Activated B cell treated with CpG ODN at 0.5 μM for 24 hours (primary cell): ENCODE measurements around the gene RNF31. TPM values are rescaled to one million over a fixed set of nuclear protein-coding genes. Genes with fewer than 3 reads are reported as not detected.

Experiments used
- ATAC-seq: fragments of 200-7000 bp; cut with Tn5 transposase; one replicate; pipeline ENCODE4 v1.10.0; 2021; ENCODE audit warnings: low read depth, mild to moderate bottlenecking, moderate library complexity
- CTCF ChIA-PET: fragments of 350-600 bp; sonication (Branson Sonifier 250); formaldehyde crosslinking; loops from one replicate; lab custom pipeline; 2021; ENCODE audit warnings: antibody characterized with exemption; lab: Charles Lee
- POLR2A ChIA-PET: fragments of 350-600 bp; sonication (Branson Sonifier 250); formaldehyde crosslinking; loops from one replicate; lab custom pipeline; 2021; ENCODE audit warnings: antibody characterized with exemption; lab: Charles Lee
- DNase-seq: peaks from one replicate; pipeline ENCODE4 v3.0.0; 2022
- H3K27ac Mint-ChIP-seq: one replicate; pipeline ENCODE4 v1.8.0; 2020; ENCODE audit warnings: mixed read lengths
- H3K27me3 Mint-ChIP-seq: one replicate; pipeline ENCODE4 v1.8.0; 2021; ENCODE audit warnings: mixed read lengths
- H3K36me3 Mint-ChIP-seq: one replicate; pipeline ENCODE4 v1.8.0; 2021; ENCODE audit warnings: low read depth, mixed read lengths
- H3K4me1 Mint-ChIP-seq: one replicate; pipeline ENCODE4 v1.8.0; 2021; ENCODE audit warnings: mixed read lengths
- H3K4me3 Mint-ChIP-seq: one replicate; pipeline ENCODE4 v1.8.0; 2020; ENCODE audit warnings: mild to moderate bottlenecking, mixed read lengths
- H3K9me3 Mint-ChIP-seq: one replicate; pipeline ENCODE4 v1.8.0; 2020; ENCODE audit warnings: mixed read lengths
- CTCF ChIP-seq: fragments of 200-600 bp; IDR thresholded peaks from one replicate; pipeline ENCODE4 v1.8.0; 2022; ENCODE audit warnings: antibody characterized with exemption, mild to moderate bottlenecking
- intact Hi-C: fragments of 100-400 bp; cut with micrococcal nuclease; formaldehyde crosslinking; loops from one replicate; pipeline ENCODE4 v1.15.1; 2024
- total RNA-seq: library from RNA; stranded (reverse); gene quantifications from 2 replicates; pipeline ENCODE4 v1.2.3, GENCODE V29; 2022

The RNF31 gene
- total RNA-seq, 1 donor from 2014 or later, result 99.8 TPM

GRCh38 chr14:24194873-24195185 lies 47.5 kb downstream of the RNF31 start:
- no peak for ATAC-seq
- Mint-ChIP-seq H3K36me3 (peaks cover 47% of the 10 kb centered on the region), H3K4me1 (peaks cover 48% of the 10 kb centered on the region), H3K27ac (peak overlapping the region; percentile 97), H3K9me3 (no peaks in the 10 kb centered on the region), H3K27me3 (no peaks in the 10 kb centered on the region), H3K4me3 (peak overlapping the region; percentile 96)
- no peak for TF ChIP-seq CTCF
- CTCF ChIA-PET, result interaction anchor here (1.5 to 1.9 kb wide), 2 partner anchors 34 to 237 kb away, joined by 5 to 7 read pairs; partner anchors contain the start of gene IRF9
- DNase-seq, result no peak
- intact Hi-C loops, result loop anchor here (1.0 to 5.0 kb wide), 6 partner anchors 18 to 237 kb away; partner anchors contain the start of genes CHMP4A, GMPR2, IRF9 and NEDD8
- POLR2A ChIA-PET, result interaction anchor here (1.0 to 4.1 kb wide), 19 partner anchors 12 to 873 kb away, joined by 3 to 143 read pairs (median 11); partner anchors contain the start of genes CHMP4A, CIDEB, DCAF11 and EMC9

GRCh38 chr14:24195186-24196070 lies 48.1 kb downstream of the RNF31 start, which contains the start of gene TM9SF1:
Gene TM9SF1, minus strand, starts transcription at chr14:24195441. Its CDS starts 422 bp downstream, at chr14:24195019.
- Mint-ChIP-seq H3K4me3 (peak within 1 kb of the TSS; percentile 96), H3K27ac (peak within 1 kb of the TSS; percentile 97), H3K9me3 (no peaks in the 10 kb centered on the region), H3K36me3 (peaks cover 44% of the 10 kb centered on the region), H3K27me3 (no peaks in the 10 kb centered on the region), H3K4me1 (peaks cover 48% of the 10 kb centered on the region)
- intact Hi-C loops, result loop anchor here (1.0 to 5.0 kb wide), 8 partner anchors 7 to 237 kb away; partner anchors contain the start of genes CHMP4A, GMPR2, IPO4 and IRF9
- POLR2A ChIA-PET, result interaction anchor here (0.6 to 4.1 kb wide), 33 partner anchors 12 to 874 kb away, joined by 3 to 143 read pairs (median 5); partner anchors contain the start of genes CHMP4A, CIDEB, DCAF11 and EMC9
- CTCF ChIA-PET, result interaction anchor here (1.4 to 1.9 kb wide), 6 partner anchors 16 to 236 kb away, joined by 3 to 10 read pairs (median 6); partner anchors contain the start of genes IRF9, RABGGTA and TINF2
- peak; percentile 83 for ATAC-seq
- TF ChIP-seq CTCF, result no peak
- peak; percentile 91 for DNase-seq

- peaks cover 41% of the 10 kb centered on the region for H3K36me3 Mint-ChIP-seq
- peak overlapping the region; percentile 97 for H3K27ac Mint-ChIP-seq
- DNase-seq (no peak), ATAC-seq (peak; percentile 13)
- no peak for TF ChIP-seq CTCF
- no peaks in the 10 kb centered on the region for H3K27me3 Mint-ChIP-seq
- ChIA-PET CTCF (interaction anchor here (1.4 to 1.9 kb wide), 6 partner anchors 15 to 235 kb away, joined by 3 to 10 read pairs (median 6); partner anchors contain the start of genes IRF9, RABGGTA and TINF2), POLR2A (interaction anchor here (0.6 to 4.1 kb wide), 31 partner anchors 7 to 875 kb away, joined by 3 to 143 read pairs (median 5); partner anchors contain the start of genes CHMP4A, CIDEB, DCAF11 and EMC9)
- H3K4me1 Mint-ChIP-seq, result peaks cover 50% of the 10 kb centered on the region
- no peaks in the 10 kb centered on the region for H3K9me3 Mint-ChIP-seq
- intact Hi-C loops, result loop anchor here (1.0 to 5.0 kb wide), 3 partner anchors 8 to 236 kb away; partner anchors contain the start of gene IPO4
- H3K4me3 Mint-ChIP-seq, result peak overlapping the region; percentile 96
These were observed 49.1 kb downstream of the RNF31 start for GRCh38 chr14:24196071-24197055.

GRCh38 chr14:24197056-24197450 lies 49.8 kb downstream of the RNF31 start:
- DNase-seq (no peak), ATAC-seq (no peak)
- Mint-ChIP-seq H3K27ac (peak overlapping the region; percentile 97), H3K9me3 (no peaks in the 10 kb centered on the region), H3K4me3 (peak overlapping the region; percentile 96), H3K4me1 (peaks cover 51% of the 10 kb centered on the region), H3K27me3 (no peaks in the 10 kb centered on the region), H3K36me3 (peaks cover 40% of the 10 kb centered on the region)
- intact Hi-C loops, result loop anchor here (5.0 kb wide), 1 partner anchor 235 kb away; no protein-coding TSS in a partner anchor
- no peak for TF ChIP-seq CTCF
- CTCF ChIA-PET, result interaction anchor here (1.9 kb wide), 1 partner anchor 46 kb away, joined by 10 read pairs; the partner anchor contains the start of gene TINF2
- POLR2A ChIA-PET, result interaction anchor here (0.7 to 4.1 kb wide), 12 partner anchors 8 to 100 kb away, joined by 3 to 143 read pairs (median 14); partner anchors contain the start of genes CHMP4A, DCAF11, MDP1 and NRL
